ENCODE measurements around the gene GAB2. TPM values are rescaled to one million over a fixed set of nuclear protein-coding genes. Genes with fewer than 3 reads are reported as not detected.

The GAB2 gene
- total and polyA plus RNA-seq, 10 of the 15 experiments (the other 5 are each of a cell fraction or from before 2014, with no cell fraction given) = 0.69 to 12.6 (median 3.8) TPM

GRCh38 chr11:78450866-78451265 is 33.2 kb upstream of the GAB2 start:
- DNase-seq (ENCODE audit: low read depth, low spot score) (no peak), FAIRE-seq (no peak), ATAC-seq (no peak)
- H3K79me2 ChIP-seq (ENCODE audit: control insufficient read depth, insufficient read depth, low read length) = no peaks in the 10 kb centered on the region
- no peaks in the 10 kb centered on the region for H3K9me3 ChIP-seq (replicated peaks; ENCODE audit: control insufficient read depth, insufficient read depth, low read length)
- no peak overlapping the region for H2AFZ ChIP-seq (ENCODE audit: control insufficient read depth, low read depth, low read length)
- ChIA-PET RAD21 (ENCODE audit: unreplicated experiment) (no interaction called here), CTCF (interaction anchor here (1.6 kb wide), 1 partner anchor 114 kb away, joined by 4 read pairs; no protein-coding TSS in a partner anchor), POLR2A (no interaction called here), SMC1A (ENCODE audit: uncharacterized antibody, unreplicated experiment) (interaction anchor here (0.5 to 1.6 kb wide), 3 partner anchors 24 to 411 kb away, joined by 3 to 4 read pairs (median 3); no protein-coding TSS in a partner anchor)
- no peaks in the 10 kb centered on the region for H3K36me3 ChIP-seq (ENCODE audit: control insufficient read depth in 2 of 2, insufficient read depth in 2 of 2, low read length in 1 of 2)
- TF ChIP-seq PML (IDR thresholded peaks at IDR 0.05; ENCODE audit: low read length) = no peak
- TF ChIP-seq IKZF1 (conservative IDR thresholded peaks at IDR 0.05) = no peak
- no peak for TF ChIP-seq CHD1 (IDR thresholded peaks at IDR 0.05; ENCODE audit: low read depth, low read length)
- no peak for TF ChIP-seq USF1 (IDR thresholded peaks at IDR 0.05; ENCODE audit: borderline replicate concordance, extremely low read length, insufficient read depth, low read depth, low read length)
- no peak for TF ChIP-seq MTA3 (IDR thresholded peaks at IDR 0.05; ENCODE audit: borderline replicate concordance, low read length)
- in situ Hi-C loops (cut with MboI) (no loop called here), intact Hi-C loops (cut with micrococcal nuclease; ENCODE audit: unreplicated experiment) (no loop called here)
- WGBS (ENCODE audit: insufficient coverage, insufficient replicate concordance, low lambda C conversion rate, missing lambda C conversion rate) = 63% methylated on average over 2 of the region's 2 CpGs
- no peaks in the 10 kb centered on the region for H4K20me1 ChIP-seq (ENCODE audit: control insufficient read depth, insufficient read depth)
- H3K4me2 ChIP-seq (ENCODE audit: control insufficient read depth, insufficient read depth) = no peak overlapping the region
- no peak overlapping the region for H3K4me3 ChIP-seq
- no peaks in the 10 kb centered on the region for H3K27me3 ChIP-seq (replicated peaks in 1 of 2; ENCODE audit: control insufficient read depth in 2 of 2, insufficient read depth in 2 of 2, low read length in 1 of 2)
- H3K4me1 ChIP-seq (ENCODE audit: control insufficient read depth, insufficient read depth, low read length) = peaks cover 4% of the 10 kb centered on the region; the same call in 1 of the 2 replicates
- no peak overlapping the region for H3K9ac ChIP-seq (ENCODE audit: control insufficient read depth, insufficient read depth, low read length)
- no TSS peak for BruUV-seq (replicated peaks)
- no peak overlapping the region for H3K27ac ChIP-seq (ENCODE audit: control insufficient read depth, insufficient read depth)

GRCh38 chr11:78449866-78450265 is 32.2 kb upstream of the GAB2 start:
- ChIA-PET CTCF (no interaction called here), POLR2A (interaction anchor here (0.6 kb wide), 1 partner anchor 53 kb away, joined by 6 read pairs; no protein-coding TSS in a partner anchor), SMC1A (ENCODE audit: uncharacterized antibody, unreplicated experiment) (no interaction called here), RAD21 (ENCODE audit: unreplicated experiment) (no interaction called here)
- WGBS (ENCODE audit: insufficient coverage, insufficient replicate concordance, low lambda C conversion rate, missing lambda C conversion rate) = 95% methylated on average over 4 of the region's 4 CpGs
- Histone ChIP-seq H3K4me2 (ENCODE audit: control insufficient read depth, insufficient read depth) (no peak overlapping the region), H3K9ac (ENCODE audit: control insufficient read depth, insufficient read depth, low read length) (no peak overlapping the region), H2AFZ (ENCODE audit: control insufficient read depth, low read depth, low read length) (no peak overlapping the region), H3K4me3 (no peak overlapping the region), H3K36me3 (ENCODE audit: control insufficient read depth in 2 of 2, insufficient read depth in 2 of 2, low read length in 1 of 2) (no peaks in the 10 kb centered on the region), H3K4me1 (ENCODE audit: control insufficient read depth, insufficient read depth, low read length) (peaks cover 4% of the 10 kb centered on the region; the same call in 1 of the 2 replicates), H3K9me3 (replicated peaks; ENCODE audit: control insufficient read depth, insufficient read depth, low read length) (no peaks in the 10 kb centered on the region), H3K27ac (ENCODE audit: control insufficient read depth, insufficient read depth) (no peak overlapping the region), H3K27me3 (replicated peaks in 1 of 2; ENCODE audit: control insufficient read depth in 2 of 2, insufficient read depth in 2 of 2, low read length in 1 of 2) (no peaks in the 10 kb centered on the region), H4K20me1 (ENCODE audit: control insufficient read depth, insufficient read depth) (no peaks in the 10 kb centered on the region), H3K79me2 (ENCODE audit: control insufficient read depth, insufficient read depth, low read length) (no peaks in the 10 kb centered on the region)
- in situ Hi-C loops (cut with MboI) (no loop called here), intact Hi-C loops (cut with micrococcal nuclease; ENCODE audit: unreplicated experiment) (no loop called here)
- BruUV-seq (replicated peaks) = no TSS peak
- no peak for ATAC-seq
- DNase-seq (ENCODE audit: low read depth, low spot score) = no peak
- no peak for FAIRE-seq
- TF ChIP-seq CBX3 (IDR thresholded peaks at IDR 0.05; ENCODE audit: borderline replicate concordance, low read depth) = no peak
- no peak for TF ChIP-seq PML (IDR thresholded peaks at IDR 0.05; ENCODE audit: low read length)
- TF ChIP-seq ZNF687 (IDR thresholded peaks at IDR 0.05) = no peak
- TF ChIP-seq RUNX3 (IDR thresholded peaks at IDR 0.05; ENCODE audit: low read length) = no peak
- TF ChIP-seq E2F4 (IDR thresholded peaks at IDR 0.05; ENCODE audit: low read depth, low read length) = no peak
- TF ChIP-seq ELK1 (IDR thresholded peaks at IDR 0.05; ENCODE audit: low read depth, low read length) = no peak
